ENCODE results near the gene EPHB1. TPM values are rescaled to one million over a fixed set of nuclear protein-coding genes. Genes with fewer than 3 reads are reported as not detected.

The EPHB1 gene
- total and polyA plus RNA-seq, 2 donors (not counting 3 experiments of a cell fraction or from before 2014, with no cell fraction given), result 1.3 to 5.2 TPM

DNA sequence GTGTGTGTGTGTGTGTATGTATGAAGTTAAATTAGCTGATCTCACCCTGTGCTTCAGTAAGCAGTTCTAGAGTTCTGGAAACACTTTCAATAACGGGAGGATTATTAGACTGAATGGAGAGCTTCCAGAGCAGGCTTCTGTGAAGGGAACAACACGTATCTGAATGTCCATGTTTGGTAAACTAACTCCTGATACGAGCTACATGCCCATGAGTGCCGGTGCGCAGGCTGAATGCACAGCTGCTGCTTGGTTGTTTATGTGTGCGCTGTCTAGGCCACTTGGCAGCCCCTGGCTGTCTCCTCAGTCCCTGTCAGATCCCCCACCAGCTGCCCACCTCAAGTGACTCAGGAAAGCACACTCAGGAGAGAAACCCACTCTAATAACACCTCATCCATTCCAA is 137.0 kb downstream of the EPHB1 start:
- no peak overlapping the region for H3K27ac ChIP-seq (ENCODE audit: insufficient read depth, low read depth, low read length)
- H3K4me2 ChIP-seq (ENCODE audit: insufficient read depth, low read length), result no peak overlapping the region
- H3K9ac ChIP-seq (replicated peaks; ENCODE audit: extremely low read depth, insufficient read depth, low read length), result no peak overlapping the region
- POLR2A ChIA-PET, result no interaction called here
- TF ChIP-seq MYC (IDR thresholded peaks at IDR 0.05; ENCODE audit: low read depth, low read length), result no peak
- TF ChIP-seq EZH2 (IDR thresholded peaks at IDR 0.05; ENCODE audit: borderline replicate concordance, low read depth, low read length, severe bottlenecking), result no peak
- no peak for TF ChIP-seq FOS (IDR thresholded peaks at IDR 0.05; ENCODE audit: borderline replicate concordance, insufficient read depth, low read length)
- TF ChIP-seq, protein P1, sequence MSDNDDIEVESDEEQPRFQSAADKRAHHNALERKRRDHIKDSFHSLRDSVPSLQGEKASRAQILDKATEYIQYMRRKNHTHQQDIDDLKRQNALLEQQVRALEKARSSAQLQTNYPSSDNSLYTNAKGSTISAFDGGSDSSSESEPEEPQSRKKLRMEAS (IDR thresholded peaks at IDR 0.05; ENCODE audit: insufficient read depth, insufficient read length), result no peak
- TF ChIP-seq POLR2AphosphoS5 (IDR thresholded peaks at IDR 0.05; ENCODE audit: insufficient read depth, low read depth, low read length), result no peak
- dilution Hi-C loops (cut with MboI; ENCODE audit: extremely low pct_ligation_motif_present, low sequenced_read_pairs), result no loop called here
- DNase-seq (ENCODE audit: low read depth, low spot score) (no peak), FAIRE-seq (no peak)
- no peaks in the 10 kb centered on the region for H3K79me2 ChIP-seq (ENCODE audit: control insufficient read depth, insufficient read depth, low read length)
- H3K27me3 ChIP-seq (ENCODE audit: control insufficient read depth in 2 of 2, insufficient read depth in 2 of 2, low read length in 2 of 2), result no peaks in the 10 kb centered on the region
- CTCF ChIA-PET, result no interaction called here
- H3K9me1 ChIP-seq (replicated peaks; ENCODE audit: control insufficient read depth, extremely low read depth, insufficient read depth, low read length), result no peaks in the 10 kb centered on the region
- no peaks in the 10 kb centered on the region for H3K36me3 ChIP-seq (ENCODE audit: control insufficient read depth in 2 of 2, extremely low read depth in 1 of 2, insufficient read depth in 2 of 2, low read length in 2 of 2)
- H4K20me1 ChIP-seq (replicated peaks; ENCODE audit: control insufficient read depth, extremely low read depth, insufficient read depth, low read length), result no peaks in the 10 kb centered on the region
- BruUV-seq (replicated peaks), result no TSS peak
- no peaks in the 10 kb centered on the region for H3K4me1 ChIP-seq (ENCODE audit: control insufficient read depth, extremely low read depth, insufficient read depth, low read length)
- H3K4me3 ChIP-seq (replicated peaks in 1 of 3; ENCODE audit: insufficient read depth in 1 of 3, low read depth in 1 of 3, low read length in 3 of 3), result no peak overlapping the region
- intact Hi-C loops (cut with micrococcal nuclease), result no loop called here
- H2AFZ ChIP-seq (ENCODE audit: low read depth, low read length), result no peak overlapping the region
- no peaks in the 10 kb centered on the region for H3K9me3 ChIP-seq (replicated peaks; ENCODE audit: control insufficient read depth, insufficient read depth, low read length)

DNA sequence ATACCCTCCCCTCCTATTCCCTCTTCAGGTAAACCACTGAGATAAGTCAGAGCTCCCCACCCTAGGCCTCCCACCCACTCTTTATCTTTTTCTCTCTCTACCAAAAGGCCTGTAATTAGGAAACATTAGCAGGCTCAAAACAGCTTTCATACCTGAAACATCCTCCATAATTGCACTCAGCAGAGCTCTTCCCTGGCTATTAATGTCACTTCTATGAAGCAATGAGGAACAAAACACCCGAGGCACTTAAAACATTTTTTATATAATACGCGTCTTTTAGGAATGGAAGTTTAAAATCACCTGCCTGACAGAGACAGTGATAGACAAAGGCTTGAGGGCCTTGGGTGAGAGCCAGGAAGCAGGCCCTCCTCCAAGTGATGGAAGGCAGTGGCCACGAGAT is 138.9 kb downstream of the EPHB1 start:
- FAIRE-seq (no peak), DNase-seq (ENCODE audit: low read depth, low spot score) (no peak)
- Histone ChIP-seq H3K27ac (ENCODE audit: insufficient read depth, low read depth, low read length) (no peak overlapping the region), H3K9me1 (replicated peaks; ENCODE audit: control insufficient read depth, extremely low read depth, insufficient read depth, low read length) (no peaks in the 10 kb centered on the region), H3K9ac (replicated peaks; ENCODE audit: extremely low read depth, insufficient read depth, low read length) (no peak overlapping the region), H3K79me2 (ENCODE audit: control insufficient read depth, insufficient read depth, low read length) (no peaks in the 10 kb centered on the region), H3K9me3 (replicated peaks; ENCODE audit: control insufficient read depth, insufficient read depth, low read length) (no peaks in the 10 kb centered on the region), H3K4me1 (ENCODE audit: control insufficient read depth, extremely low read depth, insufficient read depth, low read length) (no peaks in the 10 kb centered on the region), H3K4me2 (ENCODE audit: insufficient read depth, low read length) (no peak overlapping the region), H2AFZ (ENCODE audit: low read depth, low read length) (no peak overlapping the region), H3K36me3 (ENCODE audit: control insufficient read depth in 2 of 2, extremely low read depth in 1 of 2, insufficient read depth in 2 of 2, low read length in 2 of 2) (no peaks in the 10 kb centered on the region), H4K20me1 (replicated peaks; ENCODE audit: control insufficient read depth, extremely low read depth, insufficient read depth, low read length) (no peaks in the 10 kb centered on the region), H3K27me3 (ENCODE audit: control insufficient read depth in 2 of 2, insufficient read depth in 2 of 2, low read length in 2 of 2) (no peaks in the 10 kb centered on the region), H3K4me3 (replicated peaks in 1 of 3; ENCODE audit: insufficient read depth in 1 of 3, low read depth in 1 of 3, low read length in 3 of 3) (no peak overlapping the region)
- ChIA-PET POLR2A (no interaction called here), CTCF (no interaction called here)
- TF ChIP-seq, protein P1 (IDR thresholded peaks at IDR 0.05; ENCODE audit: insufficient read depth, insufficient read length), result no peak
- TF ChIP-seq FOS (IDR thresholded peaks at IDR 0.05; ENCODE audit: borderline replicate concordance, insufficient read depth, low read length) (no peak), POLR2AphosphoS5 (IDR thresholded peaks at IDR 0.05; ENCODE audit: insufficient read depth, low read depth, low read length) (no peak), EZH2 (IDR thresholded peaks at IDR 0.05; ENCODE audit: borderline replicate concordance, low read depth, low read length, severe bottlenecking) (no peak), JUN (IDR thresholded peaks at IDR 0.05; ENCODE audit: borderline replicate concordance, insufficient read depth, insufficient read length, low read depth) (no peak), MYC (IDR thresholded peaks at IDR 0.05; ENCODE audit: low read depth, low read length) (no peak), GATA2 (IDR thresholded peaks at IDR 0.05; ENCODE audit: insufficient read depth, insufficient read length, low read depth, low read length) (no peak), POLR2A (IDR thresholded peaks at IDR 0.05; ENCODE audit: low read depth, low read length) (no peak)
- TF ChIP-seq, protein P2, sequence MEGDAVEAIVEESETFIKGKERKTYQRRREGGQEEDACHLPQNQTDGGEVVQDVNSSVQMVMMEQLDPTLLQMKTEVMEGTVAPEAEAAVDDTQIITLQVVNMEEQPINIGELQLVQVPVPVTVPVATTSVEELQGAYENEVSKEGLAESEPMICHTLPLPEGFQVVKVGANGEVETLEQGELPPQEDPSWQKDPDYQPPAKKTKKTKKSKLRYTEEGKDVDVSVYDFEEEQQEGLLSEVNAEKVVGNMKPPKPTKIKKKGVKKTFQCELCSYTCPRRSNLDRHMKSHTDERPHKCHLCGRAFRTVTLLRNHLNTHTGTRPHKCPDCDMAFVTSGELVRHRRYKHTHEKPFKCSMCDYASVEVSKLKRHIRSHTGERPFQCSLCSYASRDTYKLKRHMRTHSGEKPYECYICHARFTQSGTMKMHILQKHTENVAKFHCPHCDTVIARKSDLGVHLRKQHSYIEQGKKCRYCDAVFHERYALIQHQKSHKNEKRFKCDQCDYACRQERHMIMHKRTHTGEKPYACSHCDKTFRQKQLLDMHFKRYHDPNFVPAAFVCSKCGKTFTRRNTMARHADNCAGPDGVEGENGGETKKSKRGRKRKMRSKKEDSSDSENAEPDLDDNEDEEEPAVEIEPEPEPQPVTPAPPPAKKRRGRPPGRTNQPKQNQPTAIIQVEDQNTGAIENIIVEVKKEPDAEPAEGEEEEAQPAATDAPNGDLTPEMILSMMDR (IDR thresholded peaks at IDR 0.05; ENCODE audit: extremely low read depth in 1 of 2, insufficient read depth in 1 of 2, low read depth in 1 of 2, low read length in 2 of 2), result no peak
- dilution Hi-C loops (cut with MboI; ENCODE audit: extremely low pct_ligation_motif_present, low sequenced_read_pairs) (no loop called here), intact Hi-C loops (cut with micrococcal nuclease) (no loop called here)
- no TSS peak for BruUV-seq (replicated peaks)
